Neural progenitor cell (in vitro differentiated cells): ENCODE measurements around the gene GRAMD4. TPM values are rescaled to one million over a fixed set of nuclear protein-coding genes. Genes with fewer than 3 reads are reported as not detected.

Source experiments
- DNase-seq: peaks from one replicate; pipeline ENCODE4 v3.0.0-alpha.2; 2016; ENCODE audit warnings: low spot score
- H2AFZ ChIP-seq: fragments of 200-600 bp; sonication (generic); replicated peaks from 2 replicates; pipeline ENCODE4 v1.6.1; 2016; ENCODE audit warnings: antibody characterized with exemption
- H3F3A ChIP-seq: fragments of 200-600 bp; sonication (generic); 2 replicates; pipeline ENCODE4 v1.6.1; 2016; ENCODE audit warnings: antibody characterized with exemption, low read depth
- H3K27ac ChIP-seq: fragments of 200-600 bp; sonication (generic); 2 replicates; pipeline ENCODE4 v1.5.1; 2016; ENCODE audit warnings: mild to moderate bottlenecking
- H3K27me3 ChIP-seq: fragments of 200-600 bp; sonication (generic); 2 replicates; pipeline ENCODE4 v1.6.1; 2016; ENCODE audit warnings: mild to moderate bottlenecking, moderate library complexity
- H3K36me3 ChIP-seq: fragments of 200-600 bp; sonication (generic); 2 replicates; pipeline ENCODE4 v1.5.1; 2016
- H3K4me1 ChIP-seq: fragments of 200-600 bp; sonication (generic); 2 replicates; pipeline ENCODE4 v1.6.1; 2016; ENCODE audit warnings: mixed run types
- H3K4me2 ChIP-seq: fragments of 200-600 bp; sonication (generic); 2 replicates; pipeline ENCODE4 v1.6.1; 2016
- H3K4me3 ChIP-seq: fragments of 200-600 bp; sonication (generic); 2 replicates; pipeline ENCODE4 v1.5.1; 2016
- H3K79me2 ChIP-seq: fragments of 200-600 bp; sonication (generic); 2 replicates; pipeline ENCODE4 v1.6.1; 2016; ENCODE audit warnings: low read depth
- H3K9ac ChIP-seq: fragments of 200-600 bp; sonication (generic); 2 replicates; pipeline ENCODE4 v1.6.1; 2016
- H3K9me3 ChIP-seq: fragments of 200-600 bp; sonication (generic); 2 replicates; pipeline ENCODE4 v1.5.1; 2016; ENCODE audit warnings: low read depth
- H4K20me1 ChIP-seq: fragments of 200-600 bp; sonication (generic); 2 replicates; pipeline ENCODE4 v1.6.1; 2016; ENCODE audit warnings: low read depth
- H3K27ac Mint-ChIP-seq: 3 replicates; pipeline ENCODE4 v1.8.0; 2021; ENCODE audit warnings: mixed read lengths
- H3K27me3 Mint-ChIP-seq: 2 replicates; pipeline ENCODE4 v1.8.0; 2022; ENCODE audit warnings: low read depth, mild to moderate bottlenecking, inconsistent platforms, moderate library complexity, mixed read lengths; ENCODE audit not compliant: insufficient read depth
- H3K36me3 Mint-ChIP-seq: 3 replicates; pipeline ENCODE4 v1.8.0; 2021; ENCODE audit warnings: mixed read lengths
- H3K4me1 Mint-ChIP-seq: 3 replicates; pipeline ENCODE4 v1.8.0; 2021; ENCODE audit warnings: mixed read lengths
- H3K4me3 Mint-ChIP-seq: 3 replicates; pipeline ENCODE4 v1.8.0; 2021; ENCODE audit warnings: mild to moderate bottlenecking, moderate library complexity, mixed read lengths
- H3K9me3 Mint-ChIP-seq: 3 replicates; pipeline ENCODE4 v1.8.0; 2020; ENCODE audit warnings: mixed read lengths
- CTCF ChIP-seq: fragments of 200-600 bp; sonication (generic); IDR thresholded peaks from 2 replicates; pipeline ENCODE4 v1.5.1; 2017; ENCODE audit warnings: antibody characterized with exemption, mild to moderate bottlenecking
- EZH2 ChIP-seq: fragments of 200-600 bp; sonication (generic); IDR thresholded peaks from 2 replicates; pipeline ENCODE4 v1.6.1; 2017; ENCODE audit warnings: antibody characterized with exemption, mild to moderate bottlenecking, moderate library complexity
- EZH2phosphoT487 ChIP-seq: fragments of 200-600 bp; sonication (generic); IDR thresholded peaks from 2 replicates; pipeline ENCODE4 v1.6.1; 2017; ENCODE audit warnings: antibody characterized with exemption
- total RNA-seq: library from RNA; depleted of rRNA; stranded (reverse); fragments of >200 nt; gene quantifications from 2 replicates; pipeline ENCODE4 v1.2.3, GENCODE V29; 2015; ENCODE audit warnings: low replicate concordance

GRAMD4 gene
- total RNA-seq, 1 donor from 2014 or later = 32.2 TPM

- Histone ChIP-seq H2AFZ (no peak overlapping the region), H3K4me2 (no peak overlapping the region), H3K4me1 (no peaks in the 10 kb centered on the region)
Observed at GRCh38 chr22:46677323-46678002, 57.3 kb downstream of the GRAMD4 start.

GRCh38 chr22:46678003-46678657, 57.9 kb downstream of the GRAMD4 start:
- Mint-ChIP-seq H3K4me1 (no peaks in the 10 kb centered on the region), H3K4me3 (no peak overlapping the region), H3K9me3 (no peaks in the 10 kb centered on the region), H3K36me3 (no peaks in the 10 kb centered on the region), H3K27me3 (peaks cover 3% of the 10 kb centered on the region), H3K27ac (no peak overlapping the region)
- Histone ChIP-seq H4K20me1 (no peaks in the 10 kb centered on the region), H3K4me1 (no peaks in the 10 kb centered on the region), H3K4me2 (no peak overlapping the region), H3K36me3 (no peaks in the 10 kb centered on the region), H2AFZ (no peak overlapping the region), H3K4me3 (no peak overlapping the region), H3K27me3 (no peaks in the 10 kb centered on the region), H3K9me3 (no peaks in the 10 kb centered on the region), H3K27ac (no peak overlapping the region), H3K79me2 (no peaks in the 10 kb centered on the region), H3F3A (no peaks in the 10 kb centered on the region), H3K9ac (no peak overlapping the region)
- TF ChIP-seq CTCF = no peak
- TF ChIP-seq EZH2 = no peak
- TF ChIP-seq EZH2phosphoT487 = no peak
- DNase-seq = no peak

More at GRCh38 chr22:46677323-46678002, 57.3 kb downstream of the GRAMD4 start:
- H3K9ac ChIP-seq = no peak overlapping the region
- Mint-ChIP-seq H3K4me3 (no peak overlapping the region), H3K4me1 (no peaks in the 10 kb centered on the region), H3K9me3 (no peaks in the 10 kb centered on the region), H3K27me3 (peaks cover 5% of the 10 kb centered on the region), H3K36me3 (no peaks in the 10 kb centered on the region), H3K27ac (no peak overlapping the region)
- H3K9me3 ChIP-seq = no peaks in the 10 kb centered on the region
- H3K36me3 ChIP-seq = no peaks in the 10 kb centered on the region
- H3K27me3 ChIP-seq = no peaks in the 10 kb centered on the region
- H3K79me2 ChIP-seq = no peaks in the 10 kb centered on the region
- no peak for TF ChIP-seq EZH2
- no peak for TF ChIP-seq CTCF
- no peak for TF ChIP-seq EZH2phosphoT487
- no peak for DNase-seq
- H4K20me1 ChIP-seq = no peaks in the 10 kb centered on the region
- no peaks in the 10 kb centered on the region for H3F3A ChIP-seq
- no peak overlapping the region for H3K27ac ChIP-seq
- no peak overlapping the region for H3K4me3 ChIP-seq

GRCh38 chr22:46678785-46679700, 58.9 kb downstream of the GRAMD4 start:
- DNase-seq = no peak
- Histone ChIP-seq H3F3A (no peaks in the 10 kb centered on the region), H2AFZ (no peak overlapping the region), H4K20me1 (no peaks in the 10 kb centered on the region), H3K9me3 (no peaks in the 10 kb centered on the region), H3K4me2 (no peak overlapping the region), H3K36me3 (no peaks in the 10 kb centered on the region), H3K27me3 (no peaks in the 10 kb centered on the region), H3K9ac (no peak overlapping the region), H3K4me1 (no peaks in the 10 kb centered on the region), H3K4me3 (no peak overlapping the region), H3K27ac (no peak overlapping the region), H3K79me2 (no peaks in the 10 kb centered on the region)
- no peak overlapping the region for H3K27ac Mint-ChIP-seq
- H3K4me3 Mint-ChIP-seq = no peak overlapping the region
- H3K4me1 Mint-ChIP-seq = no peaks in the 10 kb centered on the region
- peaks cover 3% of the 10 kb centered on the region for H3K27me3 Mint-ChIP-seq
- no peak for TF ChIP-seq EZH2phosphoT487
- TF ChIP-seq CTCF = no peak
- TF ChIP-seq EZH2 = no peak
- no peaks in the 10 kb centered on the region for H3K9me3 Mint-ChIP-seq
- H3K36me3 Mint-ChIP-seq = no peaks in the 10 kb centered on the region
